Brain microvascular endothelial cell (primary cell): ENCODE results near the gene SLF1.

Experiments used
- DNase-seq: peaks from one replicate; pipeline ENCODE4 v3.0.0-alpha.2; 2020
- H3K27ac ChIP-seq: fragments of 250-450 bp; sonication (Bioruptor Pico); 2 replicates; pipeline ENCODE4 v1.5.1; 2020; ENCODE audit warnings: mild to moderate bottlenecking, moderate library complexity
- H3K27me3 ChIP-seq: fragments of 250-450 bp; sonication (Bioruptor Pico); replicated peaks from 2 replicates; pipeline ENCODE4 v1.5.1; 2020; ENCODE audit warnings: mild to moderate bottlenecking
- H3K36me3 ChIP-seq: fragments of 250-450 bp; sonication (Bioruptor Pico); replicated peaks from 2 replicates; pipeline ENCODE4 v1.5.1; 2020; ENCODE audit warnings: mild to moderate bottlenecking
- H3K4me3 ChIP-seq: 2 replicates; pipeline ENCODE4 v1.5.1; 2011; ENCODE audit warnings: low read depth, mild to moderate bottlenecking, control low read depth, low read length, moderate library complexity
- in situ Hi-C: cut with HindIII; loops from 2 replicates; pipeline ENCODE4 v1.10.0; 2017; ENCODE audit warnings: low sequenced_read_pairs, low pct_ligation_motif_present
- TF ChIP-seq, protein P1 (sequence below): IDR thresholded peaks from 2 replicates; pipeline ENCODE4 v1.5.1; 2011; ENCODE audit warnings: low read depth, mild to moderate bottlenecking, moderate library complexity, low read length, control low read depth, inconsistent platforms; ENCODE audit errors: missing control alignments

Gene SLF1

GRCh38 chr5:94613583-94613982 is 4.9 kb upstream of the SLF1 start:
- no peaks in the 10 kb centered on the region for H3K27me3 ChIP-seq
- in situ Hi-C loops, result no loop called here
- H3K4me3 ChIP-seq, result no peak overlapping the region
- DNase-seq, result peak; percentile 21
- no peak overlapping the region for H3K27ac ChIP-seq
- TF ChIP-seq, protein P1, sequence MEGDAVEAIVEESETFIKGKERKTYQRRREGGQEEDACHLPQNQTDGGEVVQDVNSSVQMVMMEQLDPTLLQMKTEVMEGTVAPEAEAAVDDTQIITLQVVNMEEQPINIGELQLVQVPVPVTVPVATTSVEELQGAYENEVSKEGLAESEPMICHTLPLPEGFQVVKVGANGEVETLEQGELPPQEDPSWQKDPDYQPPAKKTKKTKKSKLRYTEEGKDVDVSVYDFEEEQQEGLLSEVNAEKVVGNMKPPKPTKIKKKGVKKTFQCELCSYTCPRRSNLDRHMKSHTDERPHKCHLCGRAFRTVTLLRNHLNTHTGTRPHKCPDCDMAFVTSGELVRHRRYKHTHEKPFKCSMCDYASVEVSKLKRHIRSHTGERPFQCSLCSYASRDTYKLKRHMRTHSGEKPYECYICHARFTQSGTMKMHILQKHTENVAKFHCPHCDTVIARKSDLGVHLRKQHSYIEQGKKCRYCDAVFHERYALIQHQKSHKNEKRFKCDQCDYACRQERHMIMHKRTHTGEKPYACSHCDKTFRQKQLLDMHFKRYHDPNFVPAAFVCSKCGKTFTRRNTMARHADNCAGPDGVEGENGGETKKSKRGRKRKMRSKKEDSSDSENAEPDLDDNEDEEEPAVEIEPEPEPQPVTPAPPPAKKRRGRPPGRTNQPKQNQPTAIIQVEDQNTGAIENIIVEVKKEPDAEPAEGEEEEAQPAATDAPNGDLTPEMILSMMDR, result peak; percentile 37
- no peaks in the 10 kb centered on the region for H3K36me3 ChIP-seq

DNA sequence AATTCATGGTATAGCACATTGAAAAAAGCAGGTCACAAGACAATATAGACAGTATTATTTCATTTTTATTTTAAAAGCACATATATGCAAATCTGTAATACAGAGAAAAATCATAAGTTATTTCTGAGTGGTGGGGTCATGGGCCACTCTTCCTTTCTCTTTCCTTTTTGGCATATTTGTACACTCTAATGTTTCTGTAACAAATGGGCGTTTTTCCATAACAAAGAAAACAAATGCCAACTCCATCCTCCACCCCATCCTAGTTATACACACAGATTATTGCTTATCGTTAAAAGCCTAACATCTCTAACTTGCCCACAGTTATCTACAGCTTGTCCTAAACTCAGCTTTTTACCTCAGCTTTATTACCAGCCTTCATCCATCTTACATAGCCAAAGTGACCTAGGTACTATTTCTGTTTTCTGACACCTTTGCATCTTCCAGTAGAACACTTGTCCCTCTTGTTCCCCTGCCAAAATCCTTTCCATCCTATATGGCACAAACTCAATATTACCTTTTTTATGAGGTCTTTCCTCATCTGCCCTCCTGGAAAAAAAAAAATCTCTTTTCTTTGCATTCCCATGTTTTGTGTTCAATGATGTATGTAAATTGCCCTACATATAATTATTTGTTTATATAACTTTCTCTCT is 4.2 kb upstream of the SLF1 start:
- Histone ChIP-seq H3K27me3 (no peaks in the 10 kb centered on the region), H3K27ac (no peak overlapping the region), H3K4me3 (no peak overlapping the region), H3K36me3 (no peaks in the 10 kb centered on the region)
- TF ChIP-seq, protein P1, result no peak
- in situ Hi-C loops, result no loop called here
- DNase-seq, result no peak

GRCh38 chr5:94615862-94616261 is 2.6 kb upstream of the SLF1 start:
- Histone ChIP-seq H3K4me3 (no peak overlapping the region), H3K36me3 (no peaks in the 10 kb centered on the region), H3K27ac (no peak overlapping the region), H3K27me3 (no peaks in the 10 kb centered on the region)
- in situ Hi-C loops, result no loop called here
- TF ChIP-seq, protein P1, result no peak
- DNase-seq, result no peak

DNA sequence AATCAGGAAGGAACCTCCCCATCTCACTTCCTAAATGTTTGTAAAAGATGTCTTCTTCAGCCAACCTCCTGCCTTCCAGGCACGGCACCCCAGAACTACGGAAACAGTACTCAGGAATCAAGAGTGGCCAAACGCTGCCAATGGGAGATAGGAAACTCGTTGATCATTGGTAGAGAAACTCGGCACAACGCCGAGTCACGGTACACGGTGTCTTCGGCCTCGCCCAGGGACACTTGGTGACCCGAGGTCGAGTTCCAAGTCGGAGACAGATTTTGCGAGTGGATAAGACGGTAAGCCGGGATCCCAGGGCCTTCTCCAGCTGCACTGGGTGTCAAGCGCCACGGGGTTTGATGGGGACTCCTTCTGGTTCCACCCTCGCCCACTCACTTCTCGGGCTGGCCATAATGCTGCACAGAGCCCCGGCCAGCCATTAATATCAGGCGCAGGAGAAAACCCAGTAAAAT is 408 bp upstream of the SLF1 start:
- peak; percentile 53 for DNase-seq
- Histone ChIP-seq H3K36me3 (no peaks in the 10 kb centered on the region), H3K4me3 (peak overlapping the region; percentile 85), H3K27ac (peak overlapping the region; percentile 69), H3K27me3 (no peaks in the 10 kb centered on the region)
- in situ Hi-C loops, result no loop called here
- TF ChIP-seq, protein P1, result peak; percentile 1

DNA sequence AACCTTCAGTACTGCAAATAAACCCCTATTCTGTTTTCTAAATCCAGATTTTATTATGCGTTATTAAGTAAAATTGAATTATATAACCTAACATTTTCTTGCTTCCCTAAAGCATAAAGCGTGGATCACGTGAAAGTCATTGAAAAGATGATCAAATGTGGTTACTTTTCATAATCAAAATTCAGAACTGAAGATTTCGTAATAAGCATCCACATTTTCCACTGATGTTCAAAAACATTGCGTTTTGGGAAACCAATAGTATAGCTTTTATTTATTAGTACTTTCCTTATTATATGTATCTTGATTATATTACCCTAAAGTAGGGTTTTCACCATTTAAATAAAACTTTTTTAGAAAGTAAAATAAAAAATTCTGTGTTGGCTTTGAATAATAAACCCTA is 1.8 kb downstream of the SLF1 start:
- Histone ChIP-seq H3K27me3 (no peaks in the 10 kb centered on the region), H3K27ac (no peak overlapping the region), H3K4me3 (no peak overlapping the region), H3K36me3 (no peaks in the 10 kb centered on the region)
- in situ Hi-C loops, result no loop called here
- TF ChIP-seq, protein P1, result no peak
- no peak for DNase-seq

DNA sequence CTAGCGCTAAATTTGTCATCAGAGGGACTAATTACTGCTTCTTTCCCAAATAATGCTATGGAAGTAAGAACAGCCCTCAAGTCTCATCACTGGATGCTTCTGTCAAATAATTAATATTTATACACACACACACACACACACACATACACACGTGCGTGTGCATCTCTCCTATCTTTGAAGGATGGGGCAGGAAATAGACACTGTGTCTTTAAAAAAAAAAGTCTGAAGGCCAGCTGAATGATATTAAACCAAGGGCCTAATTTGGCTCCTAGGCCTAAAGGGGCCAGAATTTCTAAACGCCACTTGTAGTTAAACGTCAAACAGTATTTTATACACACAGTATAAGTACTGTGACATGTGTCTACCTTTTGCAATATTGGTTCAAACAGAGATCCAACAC is 3.3 kb downstream of the SLF1 start:
- no peak for DNase-seq

More for the DNA sequence above, 3.3 kb downstream of the SLF1 start:
- Histone ChIP-seq H3K27ac (no peak overlapping the region), H3K27me3 (no peaks in the 10 kb centered on the region), H3K4me3 (no peak overlapping the region), H3K36me3 (no peaks in the 10 kb centered on the region)
- in situ Hi-C loops, result no loop called here
- TF ChIP-seq, protein P1, result no peak
